Parathyroid adenoma (tissue), 2 donors: Measurements from ENCODE around the gene DSCAM.

Source experiments
- H2AFZ ChIP-seq: fragments of 300-600 bp; sonication (generic); one replicate; pipeline ENCODE4 v1.7.0; 2017; ENCODE audit warnings: antibody characterized with exemption, mild to moderate bottlenecking
- H3K27ac ChIP-seq: fragments of 300-600 bp; sonication (generic); one replicate; pipeline ENCODE4 v1.7.0; 2017
- H3K27me3 ChIP-seq: fragments of 300-600 bp; sonication (generic); one replicate; pipeline ENCODE4 v1.7.0; 2017; ENCODE audit warnings: low read length; ENCODE audit not compliant: control insufficient read depth, insufficient read depth
- H3K36me3 ChIP-seq: fragments of 300-600 bp; sonication (generic); one replicate; pipeline ENCODE4 v1.7.0; 2017; ENCODE audit warnings: low read length; ENCODE audit not compliant: control insufficient read depth, insufficient read depth
- H3K4me1 ChIP-seq: fragments of 300-600 bp; sonication (generic); one replicate; pipeline ENCODE4 v1.7.0; 2017; ENCODE audit warnings: control low read depth
- H3K4me2 ChIP-seq: fragments of 300-600 bp; sonication (generic); one replicate; pipeline ENCODE4 v1.7.0; 2017; ENCODE audit warnings: low read length
- H3K4me3 ChIP-seq: fragments of 300-600 bp; sonication (generic); one replicate; pipeline ENCODE4 v1.7.0; 2017; ENCODE audit warnings: low read depth, low read length
- H3K79me2 ChIP-seq: fragments of 300-600 bp; sonication (generic); one replicate; pipeline ENCODE4 v1.7.0; 2017; ENCODE audit warnings: control low read depth
- H3K9ac ChIP-seq: fragments of 300-600 bp; sonication (generic); one replicate; pipeline ENCODE4 v1.7.0; 2017; ENCODE audit warnings: mild to moderate bottlenecking
- H3K9me3 ChIP-seq: fragments of 300-600 bp; sonication (generic); one replicate; pipeline ENCODE4 v1.7.0; 2017; ENCODE audit warnings: low read length; ENCODE audit not compliant: control insufficient read depth
- CTCF ChIP-seq: fragments of 300-600 bp; sonication (generic); IDR thresholded peaks from one replicate; pipeline ENCODE4 v1.7.0; 2017; ENCODE audit warnings: antibody characterized with exemption, mild to moderate bottlenecking
- donor health status: primary hyperparathyroidism.

DSCAM gene

GRCh38 chr21:40057331-40057730 is 789.6 kb downstream of the DSCAM start:
- Histone ChIP-seq H3K79me2 (no peaks in the 10 kb centered on the region), H3K27me3 (no peaks in the 10 kb centered on the region), H3K4me2 (no peak overlapping the region), H3K9me3 (no peaks in the 10 kb centered on the region), H3K4me3 (no peak overlapping the region), H2AFZ (no peak overlapping the region), H3K4me1 (no peaks in the 10 kb centered on the region), H3K36me3 (no peaks in the 10 kb centered on the region), H3K27ac (no peak overlapping the region), H3K9ac (no peak overlapping the region)
- no peak for TF ChIP-seq CTCF

GRCh38 chr21:40056031-40056430 is 790.9 kb downstream of the DSCAM start:
- Histone ChIP-seq H3K27ac (no peak overlapping the region), H3K36me3 (no peaks in the 10 kb centered on the region), H3K27me3 (no peaks in the 10 kb centered on the region), H3K79me2 (no peaks in the 10 kb centered on the region), H3K4me1 (no peaks in the 10 kb centered on the region), H3K9ac (no peak overlapping the region), H3K4me2 (no peak overlapping the region), H2AFZ (no peak overlapping the region), H3K4me3 (no peak overlapping the region), H3K9me3 (no peaks in the 10 kb centered on the region)
- no peak for TF ChIP-seq CTCF

DNA sequence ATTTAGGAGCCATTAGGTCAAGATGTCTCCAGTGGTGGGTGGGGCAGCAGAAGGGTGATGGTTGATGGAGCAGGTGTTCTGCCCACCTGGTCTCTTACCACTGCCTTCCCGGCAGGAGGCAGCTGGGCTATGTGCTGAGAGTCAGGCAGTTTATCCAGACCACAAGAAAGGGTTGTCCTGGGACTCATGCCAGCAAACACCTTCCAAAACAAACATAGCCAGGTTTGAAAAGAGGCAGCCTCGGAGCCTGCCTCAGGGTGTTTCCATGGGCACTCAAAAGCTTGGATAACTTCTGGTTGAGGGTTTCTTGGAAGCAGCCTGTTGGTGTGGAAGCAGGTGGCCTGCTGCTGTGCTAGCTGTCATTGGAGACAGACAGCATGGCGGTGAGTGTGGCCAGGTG is 792.6 kb downstream of the DSCAM start:
- Histone ChIP-seq H3K27ac (no peak overlapping the region), H3K36me3 (no peaks in the 10 kb centered on the region), H3K4me2 (no peak overlapping the region), H3K27me3 (no peaks in the 10 kb centered on the region), H2AFZ (no peak overlapping the region), H3K79me2 (no peaks in the 10 kb centered on the region), H3K9me3 (no peaks in the 10 kb centered on the region), H3K9ac (no peak overlapping the region), H3K4me3 (no peak overlapping the region), H3K4me1 (no peaks in the 10 kb centered on the region)
- no peak for TF ChIP-seq CTCF

- Histone ChIP-seq H2AFZ (no peak overlapping the region), H3K9ac (no peak overlapping the region), H3K9me3 (no peaks in the 10 kb centered on the region), H3K4me3 (no peak overlapping the region), H3K36me3 (no peaks in the 10 kb centered on the region), H3K27ac (no peak overlapping the region), H3K4me1 (no peaks in the 10 kb centered on the region), H3K79me2 (no peaks in the 10 kb centered on the region), H3K4me2 (no peak overlapping the region), H3K27me3 (no peaks in the 10 kb centered on the region)
- no peak for TF ChIP-seq CTCF
Measured at GRCh38 chr21:40053007-40053406, 794.0 kb downstream of the DSCAM start.

- Histone ChIP-seq H3K4me2 (no peak overlapping the region), H3K9me3 (no peaks in the 10 kb centered on the region), H3K79me2 (no peaks in the 10 kb centered on the region), H2AFZ (no peak overlapping the region), H3K4me1 (no peaks in the 10 kb centered on the region), H3K36me3 (no peaks in the 10 kb centered on the region), H3K4me3 (no peak overlapping the region), H3K27ac (no peak overlapping the region), H3K27me3 (no peaks in the 10 kb centered on the region), H3K9ac (no peak overlapping the region)
- no peak for TF ChIP-seq CTCF
Measured at GRCh38 chr21:40052276-40052675, 794.7 kb downstream of the DSCAM start.
